Measurements from ENCODE around the gene BANF2.
A peak's percentile ranks its signal among the peaks of the same experiment; 100 is the strongest.

BANF2 gene

GRCh38 chr20:17747431-17747846 is 47.7 kb downstream of the BANF2 start:
- DNase-seq (ENCODE audit: low read depth) = peak; percentile 24
- TF ChIP-seq, protein P1, sequence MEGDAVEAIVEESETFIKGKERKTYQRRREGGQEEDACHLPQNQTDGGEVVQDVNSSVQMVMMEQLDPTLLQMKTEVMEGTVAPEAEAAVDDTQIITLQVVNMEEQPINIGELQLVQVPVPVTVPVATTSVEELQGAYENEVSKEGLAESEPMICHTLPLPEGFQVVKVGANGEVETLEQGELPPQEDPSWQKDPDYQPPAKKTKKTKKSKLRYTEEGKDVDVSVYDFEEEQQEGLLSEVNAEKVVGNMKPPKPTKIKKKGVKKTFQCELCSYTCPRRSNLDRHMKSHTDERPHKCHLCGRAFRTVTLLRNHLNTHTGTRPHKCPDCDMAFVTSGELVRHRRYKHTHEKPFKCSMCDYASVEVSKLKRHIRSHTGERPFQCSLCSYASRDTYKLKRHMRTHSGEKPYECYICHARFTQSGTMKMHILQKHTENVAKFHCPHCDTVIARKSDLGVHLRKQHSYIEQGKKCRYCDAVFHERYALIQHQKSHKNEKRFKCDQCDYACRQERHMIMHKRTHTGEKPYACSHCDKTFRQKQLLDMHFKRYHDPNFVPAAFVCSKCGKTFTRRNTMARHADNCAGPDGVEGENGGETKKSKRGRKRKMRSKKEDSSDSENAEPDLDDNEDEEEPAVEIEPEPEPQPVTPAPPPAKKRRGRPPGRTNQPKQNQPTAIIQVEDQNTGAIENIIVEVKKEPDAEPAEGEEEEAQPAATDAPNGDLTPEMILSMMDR (IDR thresholded peaks at IDR 0.05; ENCODE audit: low read depth, low read length) = no peak
- TF ChIP-seq, protein P2, sequence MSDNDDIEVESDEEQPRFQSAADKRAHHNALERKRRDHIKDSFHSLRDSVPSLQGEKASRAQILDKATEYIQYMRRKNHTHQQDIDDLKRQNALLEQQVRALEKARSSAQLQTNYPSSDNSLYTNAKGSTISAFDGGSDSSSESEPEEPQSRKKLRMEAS (IDR thresholded peaks at IDR 0.05; ENCODE audit: low read depth, low read length) = no peak
- TF ChIP-seq POLR2A (IDR thresholded peaks at IDR 0.05; ENCODE audit: extremely low read depth, insufficient read length) (no peak), MYC (IDR thresholded peaks at IDR 0.05; ENCODE audit: low read depth, low read length) (no peak)
- no peak overlapping the region for H3K4me3 ChIP-seq (ENCODE audit: low read depth, low read length)

DNA sequence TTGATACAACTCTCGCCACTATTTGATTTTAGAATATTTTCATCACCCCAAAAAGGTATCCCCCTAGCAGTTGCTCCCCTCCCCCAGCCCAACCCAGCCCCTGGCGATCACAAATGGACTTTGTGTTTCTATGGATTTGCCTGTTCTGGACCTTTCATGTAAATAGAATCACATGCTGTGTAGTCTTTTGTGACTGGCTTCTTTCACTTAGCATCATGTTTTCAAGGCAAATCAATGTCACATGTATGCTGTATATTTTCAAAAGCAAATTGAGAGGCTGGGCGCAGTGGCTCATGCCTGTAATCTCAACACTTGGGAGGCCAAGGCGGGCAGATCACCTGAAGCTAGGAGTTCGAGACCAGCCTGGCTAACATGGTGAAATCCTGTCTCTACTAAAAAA is 48.5 kb downstream of the BANF2 start:
- H3K4me3 ChIP-seq (ENCODE audit: low read depth, low read length) = no peak overlapping the region
- TF ChIP-seq, protein P2 (IDR thresholded peaks at IDR 0.05; ENCODE audit: low read depth, low read length) = no peak
- TF ChIP-seq POLR2A (IDR thresholded peaks at IDR 0.05; ENCODE audit: extremely low read depth, insufficient read length) (no peak), MYC (IDR thresholded peaks at IDR 0.05; ENCODE audit: low read depth, low read length) (no peak)
- TF ChIP-seq, protein P1 (IDR thresholded peaks at IDR 0.05; ENCODE audit: low read depth, low read length) = no peak
- DNase-seq (ENCODE audit: low read depth) = no peak

DNA sequence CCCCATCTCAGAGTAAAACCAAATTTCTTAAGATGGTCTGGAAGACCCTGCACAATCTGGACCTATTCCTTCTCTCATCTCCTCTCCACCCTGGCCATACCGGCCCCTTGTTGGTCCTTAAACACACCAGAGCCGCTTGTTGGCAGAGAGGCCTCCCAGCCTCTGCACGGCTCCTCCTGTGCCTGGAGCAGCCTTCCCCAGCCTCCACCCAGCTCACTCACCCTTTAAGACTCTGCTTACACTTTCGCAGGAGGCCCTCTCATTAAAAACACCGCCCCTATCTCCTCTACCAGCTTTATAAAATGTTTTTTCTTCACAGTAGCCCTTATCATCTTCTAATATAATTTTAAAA is 49.8 kb downstream of the BANF2 start:
- DNase-seq (ENCODE audit: low read depth) = no peak
- TF ChIP-seq MYC (IDR thresholded peaks at IDR 0.05; ENCODE audit: low read depth, low read length) (no peak), POLR2A (IDR thresholded peaks at IDR 0.05; ENCODE audit: extremely low read depth, insufficient read length) (no peak)
- TF ChIP-seq, protein P1 (IDR thresholded peaks at IDR 0.05; ENCODE audit: low read depth, low read length) = no peak
- TF ChIP-seq, protein P2 (IDR thresholded peaks at IDR 0.05; ENCODE audit: low read depth, low read length) = no peak
- H3K4me3 ChIP-seq (ENCODE audit: low read depth, low read length) = no peak overlapping the region

DNA sequence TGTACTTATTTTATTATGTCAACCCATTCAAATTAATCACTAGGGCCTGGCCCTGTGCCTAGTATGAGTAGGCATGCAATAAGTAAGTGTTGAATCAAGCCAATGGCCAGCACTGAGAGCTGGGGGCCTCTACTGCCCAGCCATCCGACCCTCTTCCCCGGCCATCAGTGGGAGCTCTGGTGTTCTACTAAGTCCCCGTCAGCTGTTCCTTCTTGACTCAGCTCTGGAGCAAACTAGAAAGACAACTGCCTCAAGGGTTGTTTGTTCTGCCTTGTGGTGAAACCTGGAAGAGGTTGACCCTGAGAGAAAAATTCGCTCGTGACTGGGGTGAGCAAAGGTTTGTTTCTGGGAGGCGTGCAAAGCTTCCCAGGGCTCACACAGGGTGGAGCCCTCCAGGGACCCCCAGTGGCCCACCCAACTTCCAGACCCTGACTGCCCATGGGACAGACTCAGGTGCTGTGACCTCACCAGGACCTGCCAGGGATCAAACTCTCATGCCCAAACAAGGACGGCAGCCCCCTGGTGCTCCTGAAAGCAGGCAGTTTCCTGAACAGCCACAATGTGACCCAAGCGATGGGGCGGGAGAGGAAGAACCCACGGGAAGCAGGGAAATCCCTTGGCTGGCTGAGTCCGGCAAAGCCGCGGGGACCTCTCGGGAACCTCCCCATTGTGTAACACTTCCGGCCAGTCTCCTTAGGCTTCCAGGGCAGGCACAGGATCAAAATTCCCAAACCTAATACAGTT is 50.4 kb downstream of the BANF2 start:
- no peak for DNase-seq (ENCODE audit: low read depth)
- TF ChIP-seq POLR2A (IDR thresholded peaks at IDR 0.05; ENCODE audit: extremely low read depth, insufficient read length) (no peak), MYC (IDR thresholded peaks at IDR 0.05; ENCODE audit: low read depth, low read length) (no peak)
- TF ChIP-seq, protein P1 (IDR thresholded peaks at IDR 0.05; ENCODE audit: low read depth, low read length) = no peak
- TF ChIP-seq, protein P2 (IDR thresholded peaks at IDR 0.05; ENCODE audit: low read depth, low read length) = no peak
- H3K4me3 ChIP-seq (ENCODE audit: low read depth, low read length) = no peak overlapping the region

GRCh38 chr20:17750722-17751045 is 50.9 kb downstream of the BANF2 start:
- DNase-seq (ENCODE audit: low read depth) = no peak
- TF ChIP-seq, protein P1 (IDR thresholded peaks at IDR 0.05; ENCODE audit: low read depth, low read length) = no peak
- TF ChIP-seq MYC (IDR thresholded peaks at IDR 0.05; ENCODE audit: low read depth, low read length) (no peak), POLR2A (IDR thresholded peaks at IDR 0.05; ENCODE audit: extremely low read depth, insufficient read length) (no peak)
- TF ChIP-seq, protein P2 (IDR thresholded peaks at IDR 0.05; ENCODE audit: low read depth, low read length) = no peak
- H3K4me3 ChIP-seq (ENCODE audit: low read depth, low read length) = no peak overlapping the region
